ENCODE results near the gene LGR5.

The LGR5 gene

DNA sequence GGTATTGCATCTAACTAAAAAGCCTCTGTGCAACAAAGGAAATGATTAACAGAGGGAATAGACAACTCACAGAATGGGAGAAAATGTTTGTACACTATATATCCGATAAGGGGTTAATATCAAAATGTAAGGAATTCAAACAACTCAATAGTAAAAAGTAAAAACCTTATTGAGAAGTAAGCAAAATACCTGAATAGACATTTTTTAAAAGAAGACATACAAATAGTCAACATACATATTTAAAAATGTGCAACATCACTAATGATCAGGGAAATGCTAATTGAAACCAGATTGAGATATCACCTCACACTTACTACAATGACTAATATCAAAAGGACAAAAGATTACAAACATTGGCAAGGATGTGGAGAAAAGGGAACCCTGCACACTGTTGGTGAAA is 31.9 kb upstream of the LGR5 start:
- TF ChIP-seq, protein P1, sequence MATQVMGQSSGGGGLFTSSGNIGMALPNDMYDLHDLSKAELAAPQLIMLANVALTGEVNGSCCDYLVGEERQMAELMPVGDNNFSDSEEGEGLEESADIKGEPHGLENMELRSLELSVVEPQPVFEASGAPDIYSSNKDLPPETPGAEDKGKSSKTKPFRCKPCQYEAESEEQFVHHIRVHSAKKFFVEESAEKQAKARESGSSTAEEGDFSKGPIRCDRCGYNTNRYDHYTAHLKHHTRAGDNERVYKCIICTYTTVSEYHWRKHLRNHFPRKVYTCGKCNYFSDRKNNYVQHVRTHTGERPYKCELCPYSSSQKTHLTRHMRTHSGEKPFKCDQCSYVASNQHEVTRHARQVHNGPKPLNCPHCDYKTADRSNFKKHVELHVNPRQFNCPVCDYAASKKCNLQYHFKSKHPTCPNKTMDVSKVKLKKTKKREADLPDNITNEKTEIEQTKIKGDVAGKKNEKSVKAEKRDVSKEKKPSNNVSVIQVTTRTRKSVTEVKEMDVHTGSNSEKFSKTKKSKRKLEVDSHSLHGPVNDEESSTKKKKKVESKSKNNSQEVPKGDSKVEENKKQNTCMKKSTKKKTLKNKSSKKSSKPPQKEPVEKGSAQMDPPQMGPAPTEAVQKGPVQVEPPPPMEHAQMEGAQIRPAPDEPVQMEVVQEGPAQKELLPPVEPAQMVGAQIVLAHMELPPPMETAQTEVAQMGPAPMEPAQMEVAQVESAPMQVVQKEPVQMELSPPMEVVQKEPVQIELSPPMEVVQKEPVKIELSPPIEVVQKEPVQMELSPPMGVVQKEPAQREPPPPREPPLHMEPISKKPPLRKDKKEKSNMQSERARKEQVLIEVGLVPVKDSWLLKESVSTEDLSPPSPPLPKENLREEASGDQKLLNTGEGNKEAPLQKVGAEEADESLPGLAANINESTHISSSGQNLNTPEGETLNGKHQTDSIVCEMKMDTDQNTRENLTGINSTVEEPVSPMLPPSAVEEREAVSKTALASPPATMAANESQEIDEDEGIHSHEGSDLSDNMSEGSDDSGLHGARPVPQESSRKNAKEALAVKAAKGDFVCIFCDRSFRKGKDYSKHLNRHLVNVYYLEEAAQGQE (IDR thresholded peaks at IDR 0.05; ENCODE audit: insufficient replicate concordance, low read depth) = no peak
- TF ChIP-seq SPI1 (IDR thresholded peaks at IDR 0.05; ENCODE audit: borderline replicate concordance, low read depth) (no peak), GABPA (IDR thresholded peaks at IDR 0.05; ENCODE audit: low read depth) (no peak), POLR2AphosphoS5 (IDR thresholded peaks at IDR 0.05; ENCODE audit: low read depth) (no peak)
- TF ChIP-seq, protein P2, sequence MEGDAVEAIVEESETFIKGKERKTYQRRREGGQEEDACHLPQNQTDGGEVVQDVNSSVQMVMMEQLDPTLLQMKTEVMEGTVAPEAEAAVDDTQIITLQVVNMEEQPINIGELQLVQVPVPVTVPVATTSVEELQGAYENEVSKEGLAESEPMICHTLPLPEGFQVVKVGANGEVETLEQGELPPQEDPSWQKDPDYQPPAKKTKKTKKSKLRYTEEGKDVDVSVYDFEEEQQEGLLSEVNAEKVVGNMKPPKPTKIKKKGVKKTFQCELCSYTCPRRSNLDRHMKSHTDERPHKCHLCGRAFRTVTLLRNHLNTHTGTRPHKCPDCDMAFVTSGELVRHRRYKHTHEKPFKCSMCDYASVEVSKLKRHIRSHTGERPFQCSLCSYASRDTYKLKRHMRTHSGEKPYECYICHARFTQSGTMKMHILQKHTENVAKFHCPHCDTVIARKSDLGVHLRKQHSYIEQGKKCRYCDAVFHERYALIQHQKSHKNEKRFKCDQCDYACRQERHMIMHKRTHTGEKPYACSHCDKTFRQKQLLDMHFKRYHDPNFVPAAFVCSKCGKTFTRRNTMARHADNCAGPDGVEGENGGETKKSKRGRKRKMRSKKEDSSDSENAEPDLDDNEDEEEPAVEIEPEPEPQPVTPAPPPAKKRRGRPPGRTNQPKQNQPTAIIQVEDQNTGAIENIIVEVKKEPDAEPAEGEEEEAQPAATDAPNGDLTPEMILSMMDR (IDR thresholded peaks at IDR 0.05; ENCODE audit: insufficient read depth, low read length) = no peak
- Histone ChIP-seq H3K27me3 (ENCODE audit: insufficient read depth, poor library complexity, severe bottlenecking) (no peaks in the 10 kb centered on the region), H3K4me3 (replicated peaks; ENCODE audit: insufficient read depth, low read length) (no peak overlapping the region), H3K27ac (replicated peaks) (no peak overlapping the region)
- DNase-seq (ENCODE audit: low read depth in 1 of 2, low spot score in 1 of 2) = no peak

DNA sequence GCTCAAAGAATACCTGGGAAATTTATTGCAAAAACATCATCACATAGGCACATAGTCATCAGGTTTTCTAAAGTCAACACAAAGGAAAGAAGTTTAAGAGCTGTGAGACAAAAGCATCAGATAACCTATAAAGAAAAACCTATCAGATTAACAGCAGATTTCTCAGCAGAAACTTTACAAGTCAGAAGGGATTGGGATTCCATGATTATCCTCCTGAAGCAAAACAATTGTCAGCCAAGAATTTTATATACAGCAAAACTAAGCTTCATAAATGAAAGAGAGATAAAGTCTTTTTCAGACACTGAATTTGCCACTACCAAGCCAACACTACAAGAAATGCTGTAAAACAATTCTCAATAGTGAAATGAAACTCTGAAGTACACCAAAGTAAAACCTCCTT is 28.8 kb upstream of the LGR5 start:
- no peak overlapping the region for H3K27ac ChIP-seq (replicated peaks)
- DNase-seq (ENCODE audit: low read depth in 1 of 2, low spot score in 1 of 2) = no peak
- no peaks in the 10 kb centered on the region for H3K27me3 ChIP-seq (ENCODE audit: insufficient read depth, poor library complexity, severe bottlenecking)
- TF ChIP-seq GABPA (IDR thresholded peaks at IDR 0.05; ENCODE audit: low read depth) (no peak), POLR2AphosphoS5 (IDR thresholded peaks at IDR 0.05; ENCODE audit: low read depth) (no peak), SPI1 (IDR thresholded peaks at IDR 0.05; ENCODE audit: borderline replicate concordance, low read depth) (no peak)
- TF ChIP-seq, protein P2 (IDR thresholded peaks at IDR 0.05; ENCODE audit: insufficient read depth, low read length) = no peak
- TF ChIP-seq, protein P1 (IDR thresholded peaks at IDR 0.05; ENCODE audit: insufficient replicate concordance, low read depth) = no peak
- no peak overlapping the region for H3K4me3 ChIP-seq (replicated peaks; ENCODE audit: insufficient read depth, low read length)

DNA sequence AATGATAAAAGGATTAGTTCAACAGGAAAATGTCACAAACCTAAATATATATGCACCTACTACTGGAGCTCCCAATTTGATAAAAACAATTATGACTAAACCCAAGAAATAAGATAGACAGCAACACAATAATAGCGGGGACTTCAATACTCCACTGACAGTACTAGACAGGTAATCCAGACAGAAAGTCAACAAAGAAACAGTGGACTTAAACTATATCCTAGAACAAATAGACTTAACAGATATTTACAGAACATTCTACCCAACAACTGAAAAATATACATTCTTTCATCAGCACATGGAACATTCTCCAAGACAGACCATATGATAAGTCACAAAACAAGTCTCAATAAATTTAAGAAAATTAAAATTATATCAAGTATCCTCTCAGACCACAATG is 28.0 kb upstream of the LGR5 start:
- TF ChIP-seq GABPA (IDR thresholded peaks at IDR 0.05; ENCODE audit: low read depth) (no peak), POLR2AphosphoS5 (IDR thresholded peaks at IDR 0.05; ENCODE audit: low read depth) (no peak), SPI1 (IDR thresholded peaks at IDR 0.05; ENCODE audit: borderline replicate concordance, low read depth) (no peak)
- TF ChIP-seq, protein P1 (IDR thresholded peaks at IDR 0.05; ENCODE audit: insufficient replicate concordance, low read depth) = no peak
- TF ChIP-seq, protein P2 (IDR thresholded peaks at IDR 0.05; ENCODE audit: insufficient read depth, low read length) = no peak
- Histone ChIP-seq H3K27me3 (ENCODE audit: insufficient read depth, poor library complexity, severe bottlenecking) (no peaks in the 10 kb centered on the region), H3K27ac (replicated peaks) (no peak overlapping the region), H3K4me3 (replicated peaks; ENCODE audit: insufficient read depth, low read length) (no peak overlapping the region)
- DNase-seq (ENCODE audit: low read depth in 1 of 2, low spot score in 1 of 2) = no peak
